Liver (tissue), 3 donors: ENCODE results near the gene MEP1A.

Experiments
- GABPA ChIP-seq, 2 donors: IDR thresholded peaks in 1 of 2; conservative IDR thresholded peaks in 1 of 2; 2 replicates each; pipeline ENCODE4 v1.6.1; 2016; ENCODE audit warnings: antibody characterized with exemption in 2 of 2, mild to moderate bottlenecking in 1 of 2, moderate library complexity in 1 of 2
- JUND ChIP-seq, 2 donors: IDR thresholded peaks; 2 replicates each; pipeline ENCODE4 v1.6.1; 2016; ENCODE audit warnings: antibody characterized with exemption in 2 of 2
- RAD21 ChIP-seq, 2 donors: IDR thresholded peaks; 2 replicates each; pipeline ENCODE4 v1.6.1; 2016; ENCODE audit warnings: antibody characterized with exemption in 2 of 2, mild to moderate bottlenecking in 2 of 2
- SP1 ChIP-seq: IDR thresholded peaks from 2 replicates; pipeline ENCODE4 v1.6.1; 2018; ENCODE audit warnings: antibody characterized with exemption, mild to moderate bottlenecking
- TAF1 ChIP-seq: conservative IDR thresholded peaks from 2 replicates; pipeline ENCODE4 v1.6.1; 2016; ENCODE audit warnings: antibody characterized with exemption, mild to moderate bottlenecking
- YY1 ChIP-seq: IDR thresholded peaks from 2 replicates; pipeline ENCODE4 v1.6.1; 2016; ENCODE audit warnings: antibody characterized with exemption, mild to moderate bottlenecking
- TF ChIP-seq, protein P1 (sequence below): fragments of 150-350 bp; IDR thresholded peaks from 2 replicates; pipeline ENCODE4 v1.5.1; 2017; ENCODE audit warnings: improper control_type of control experiment, low read depth, low read length; ENCODE audit not compliant: missing input control
- donor health status: healthy.
- donor health status: healthy.

DNA sequence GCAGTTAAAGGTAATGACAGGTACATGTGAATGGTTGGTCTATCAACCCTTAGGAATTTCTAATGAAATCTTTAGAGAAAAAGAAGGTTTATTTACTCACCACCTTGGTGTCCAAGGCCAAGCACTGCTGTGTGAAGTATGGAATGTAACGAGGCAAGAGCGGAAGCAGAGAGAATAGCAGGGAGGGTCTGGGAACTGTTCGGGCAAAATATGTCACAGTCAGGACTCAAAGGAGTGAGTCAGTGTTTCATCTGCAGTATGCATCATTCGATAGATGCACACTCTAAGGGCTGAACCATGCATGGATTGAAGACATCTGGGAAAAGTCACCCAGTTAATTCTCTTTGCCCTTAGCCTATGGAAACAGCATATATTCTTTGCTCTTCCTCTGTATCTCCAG is 95.4 kb downstream of the MEP1A start:
- TF ChIP-seq, protein P1, sequence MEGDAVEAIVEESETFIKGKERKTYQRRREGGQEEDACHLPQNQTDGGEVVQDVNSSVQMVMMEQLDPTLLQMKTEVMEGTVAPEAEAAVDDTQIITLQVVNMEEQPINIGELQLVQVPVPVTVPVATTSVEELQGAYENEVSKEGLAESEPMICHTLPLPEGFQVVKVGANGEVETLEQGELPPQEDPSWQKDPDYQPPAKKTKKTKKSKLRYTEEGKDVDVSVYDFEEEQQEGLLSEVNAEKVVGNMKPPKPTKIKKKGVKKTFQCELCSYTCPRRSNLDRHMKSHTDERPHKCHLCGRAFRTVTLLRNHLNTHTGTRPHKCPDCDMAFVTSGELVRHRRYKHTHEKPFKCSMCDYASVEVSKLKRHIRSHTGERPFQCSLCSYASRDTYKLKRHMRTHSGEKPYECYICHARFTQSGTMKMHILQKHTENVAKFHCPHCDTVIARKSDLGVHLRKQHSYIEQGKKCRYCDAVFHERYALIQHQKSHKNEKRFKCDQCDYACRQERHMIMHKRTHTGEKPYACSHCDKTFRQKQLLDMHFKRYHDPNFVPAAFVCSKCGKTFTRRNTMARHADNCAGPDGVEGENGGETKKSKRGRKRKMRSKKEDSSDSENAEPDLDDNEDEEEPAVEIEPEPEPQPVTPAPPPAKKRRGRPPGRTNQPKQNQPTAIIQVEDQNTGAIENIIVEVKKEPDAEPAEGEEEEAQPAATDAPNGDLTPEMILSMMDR, result no peak
- TF ChIP-seq GABPA (IDR thresholded peaks at IDR 0.05 in 1 of 2, conservative IDR thresholded peaks at IDR 0.05 in 1 of 2) (no peak), RAD21 (IDR thresholded peaks at IDR 0.05) (no peak), SP1 (no peak), JUND (IDR thresholded peaks at IDR 0.05) (no peak), YY1 (no peak), TAF1 (no peak)
